HUES6 (cell line): ENCODE data around the gene PLEKHD1.
A peak's percentile ranks its signal among the peaks of the same experiment; 100 is the strongest.

ENCODE experiments used
- H3K27ac ChIP-seq: 2 replicates; pipeline ENCODE4 v1.7.0; 2013; ENCODE audit warnings: low read depth, mild to moderate bottlenecking, low read length, inconsistent platforms
- H3K27me3 ChIP-seq: 2 replicates; pipeline ENCODE4 v1.6.1; 2013; ENCODE audit warnings: low read length; ENCODE audit not compliant: control insufficient read depth, insufficient read depth
- H3K36me3 ChIP-seq: 2 replicates; pipeline ENCODE4 v1.6.1; 2013; ENCODE audit warnings: low read length; ENCODE audit not compliant: control insufficient read depth, insufficient read depth
- H3K4me1 ChIP-seq: 2 replicates; pipeline ENCODE4 v1.6.1; 2013; ENCODE audit warnings: low read length; ENCODE audit not compliant: control insufficient read depth, insufficient read depth
- H3K4me3 ChIP-seq: 2 replicates; pipeline ENCODE4 v1.5.1; 2013; ENCODE audit warnings: low read depth, low read length
- H3K9ac ChIP-seq: one replicate; pipeline ENCODE4 v1.6.1; 2013; ENCODE audit warnings: mild to moderate bottlenecking, low read length
- H3K9me3 ChIP-seq: 2 replicates; pipeline ENCODE4 v1.6.1; 2013; ENCODE audit warnings: low read depth, low read length; ENCODE audit not compliant: control insufficient read depth, insufficient read depth

Gene PLEKHD1

GRCh38 chr14:69484444-69485314 is at the start of gene PLEKHD1:
PLEKHD1 (plus strand) TSS chr14:69484728; CDS start chr14:69484966, 238 bp downstream.
- Histone ChIP-seq H3K4me3 (peak within 1 kb of the TSS; percentile 56), H3K9ac (no peak within 1 kb of the TSS), H3K9me3 (no peaks in the 10 kb centered on the region), H3K27me3 (peaks cover 83% of the 10 kb centered on the region), H3K4me1 (peaks cover 6% of the 10 kb centered on the region; the same call in 1 of the 2 replicates), H3K36me3 (no peaks in the 10 kb centered on the region), H3K27ac (no peak within 1 kb of the TSS)

GRCh38 chr14:69439521-69440270 is 44.8 kb upstream of the PLEKHD1 start:
- no peak overlapping the region for H3K9ac ChIP-seq
- H3K27ac ChIP-seq: no peak overlapping the region
- no peaks in the 10 kb centered on the region for H3K9me3 ChIP-seq
- H3K4me1 ChIP-seq: peaks cover 3% of the 10 kb centered on the region; the same call in 1 of the 2 replicates
- no peaks in the 10 kb centered on the region for H3K27me3 ChIP-seq
- peaks cover 5% of the 10 kb centered on the region; the same call in 1 of the 2 replicates for H3K36me3 ChIP-seq
- H3K4me3 ChIP-seq: no peak overlapping the region

GRCh38 chr14:69441948-69442347 is 42.6 kb upstream of the PLEKHD1 start:
- peaks cover 5% of the 10 kb centered on the region; the same call in 1 of the 2 replicates for H3K36me3 ChIP-seq
- H3K4me1 ChIP-seq: peaks cover 3% of the 10 kb centered on the region; the same call in 1 of the 2 replicates
- no peak overlapping the region for H3K9ac ChIP-seq
- no peaks in the 10 kb centered on the region for H3K9me3 ChIP-seq
- H3K27ac ChIP-seq: no peak overlapping the region
- H3K4me3 ChIP-seq: no peak overlapping the region
- no peaks in the 10 kb centered on the region for H3K27me3 ChIP-seq

GRCh38 chr14:69443296-69443805 is 41.2 kb upstream of the PLEKHD1 start:
- peaks cover 3% of the 10 kb centered on the region; the same call in 1 of the 2 replicates for H3K4me1 ChIP-seq
- no peaks in the 10 kb centered on the region for H3K27me3 ChIP-seq
- no peaks in the 10 kb centered on the region for H3K9me3 ChIP-seq
- no peak overlapping the region for H3K9ac ChIP-seq
- no peak overlapping the region for H3K4me3 ChIP-seq
- no peak overlapping the region for H3K27ac ChIP-seq
- H3K36me3 ChIP-seq: peaks cover 5% of the 10 kb centered on the region; the same call in 1 of the 2 replicates

GRCh38 chr14:69449216-69449615 is 35.3 kb upstream of the PLEKHD1 start:
- H3K36me3 ChIP-seq: no peaks in the 10 kb centered on the region

GRCh38 chr14:69451941-69452340 is 32.6 kb upstream of the PLEKHD1 start:
- no peaks in the 10 kb centered on the region for H3K9me3 ChIP-seq
- H3K27ac ChIP-seq: no peak overlapping the region
- H3K9ac ChIP-seq: no peak overlapping the region
- no peak overlapping the region for H3K4me3 ChIP-seq
- peaks cover 19% of the 10 kb centered on the region for H3K36me3 ChIP-seq
- H3K27me3 ChIP-seq: no peaks in the 10 kb centered on the region
- no peaks in the 10 kb centered on the region for H3K4me1 ChIP-seq

More at GRCh38 chr14:69449216-69449615, 35.3 kb upstream of the PLEKHD1 start:
- H3K4me3 ChIP-seq: no peak overlapping the region
- no peaks in the 10 kb centered on the region for H3K27me3 ChIP-seq
- H3K27ac ChIP-seq: no peak overlapping the region
- no peaks in the 10 kb centered on the region for H3K4me1 ChIP-seq
- H3K9me3 ChIP-seq: no peaks in the 10 kb centered on the region
- H3K9ac ChIP-seq: no peak overlapping the region

- Histone ChIP-seq H3K27me3 (no peaks in the 10 kb centered on the region), H3K4me1 (no peaks in the 10 kb centered on the region), H3K36me3 (peaks cover 39% of the 10 kb centered on the region), H3K27ac (no peak overlapping the region), H3K9me3 (no peaks in the 10 kb centered on the region), H3K4me3 (no peak overlapping the region), H3K9ac (no peak overlapping the region)
Measured at GRCh38 chr14:69458350-69458749, 26.2 kb upstream of the PLEKHD1 start.

- Histone ChIP-seq H3K4me1 (no peaks in the 10 kb centered on the region), H3K36me3 (peaks cover 39% of the 10 kb centered on the region), H3K9ac (no peak overlapping the region)
Measured at GRCh38 chr14:69459122-69459521, 25.4 kb upstream of the PLEKHD1 start.

GRCh38 chr14:69460093-69460701 is 24.3 kb upstream of the PLEKHD1 start:
- H3K9me3 ChIP-seq: no peaks in the 10 kb centered on the region
- H3K4me1 ChIP-seq: no peaks in the 10 kb centered on the region
- H3K36me3 ChIP-seq: peaks cover 35% of the 10 kb centered on the region
- no peaks in the 10 kb centered on the region for H3K27me3 ChIP-seq
- H3K27ac ChIP-seq: no peak overlapping the region
- no peak overlapping the region for H3K9ac ChIP-seq
- H3K4me3 ChIP-seq: no peak overlapping the region

More at GRCh38 chr14:69459122-69459521, 25.4 kb upstream of the PLEKHD1 start:
- no peaks in the 10 kb centered on the region for H3K27me3 ChIP-seq
- H3K9me3 ChIP-seq: no peaks in the 10 kb centered on the region
- no peak overlapping the region for H3K4me3 ChIP-seq
- H3K27ac ChIP-seq: no peak overlapping the region

GRCh38 chr14:69464379-69464778 is 20.1 kb upstream of the PLEKHD1 start:
- Histone ChIP-seq H3K9me3 (no peaks in the 10 kb centered on the region), H3K9ac (no peak overlapping the region), H3K36me3 (peaks cover 7% of the 10 kb centered on the region; the same call in 1 of the 2 replicates), H3K27ac (no peak overlapping the region), H3K4me3 (no peak overlapping the region), H3K4me1 (no peaks in the 10 kb centered on the region), H3K27me3 (no peaks in the 10 kb centered on the region)
